WTC11 (cell line): ENCODE measurements around the gene CEBPE.

Experiments used
- CTCF ChIP-seq: fragments of 200-600 bp; IDR thresholded peaks from 2 replicates; pipeline ENCODE4 v1.8.0; 2022; ENCODE audit warnings: antibody characterized with exemption
- ZNF396 ChIP-seq: fragments of 250-450 bp; sonication (Bioruptor Pico); IDR thresholded peaks from 2 replicates; pipeline ENCODE4 v1.8.0; 2021; ENCODE audit warnings: mild to moderate bottlenecking, moderate library complexity, borderline replicate concordance

GRCh38 chr14:23105348-23105824 is 13.7 kb downstream of the CEBPE start:
- TF ChIP-seq CTCF (no peak), ZNF396 (CRISPR knock-in tag) (no peak)
